Heart right ventricle (tissue), 16 donors: ENCODE measurements around the gene STX16. TPM values are rescaled to one million over a fixed set of nuclear protein-coding genes. Genes with fewer than 3 reads are reported as not detected.

Experiments used
- ATAC-seq, 8 donors: fragments of 200-7000 bp; cut with Tn5 transposase; one replicate each; pipeline ENCODE4 v1.9.1; 2020; ENCODE audit warnings: mild to moderate bottlenecking in 8 of 8, moderate library complexity in 8 of 8, moderate number of reproducible peaks in 1 of 8
- DNase-seq, 2 donors: peaks; one replicate each; pipeline ENCODE4 v3.0.0-alpha.2; 2020
- H3K27ac ChIP-seq, 10 donors: fragments of 200-600 bp; sonication (generic) in 2 of 10; one replicate each; pipeline versions ENCODE4 v1.5.0 to v1.8.0; 2020 to 2022; ENCODE audit warnings: mild to moderate bottlenecking in 3 of 10
- H3K27me3 ChIP-seq, 7 donors: fragments of 200-600 bp; one replicate each; pipeline ENCODE4 v1.8.0; 2021 to 2022; ENCODE audit warnings: mild to moderate bottlenecking in 2 of 7
- H3K36me3 ChIP-seq, 9 donors: fragments of 200-600 bp; sonication (generic) in 1 of 9; one replicate each; pipeline versions ENCODE4 v1.5.0 to v1.8.0; 2020 to 2022; ENCODE audit warnings: mild to moderate bottlenecking in 2 of 9
- H3K4me1 ChIP-seq, 9 donors: fragments of 200-600 bp; sonication (generic) in 1 of 9; one replicate each; pipeline versions ENCODE4 v1.5.0 to v1.8.0; 2020 to 2022; ENCODE audit warnings: mild to moderate bottlenecking in 4 of 9
- H3K4me3 ChIP-seq, 10 donors: fragments of 200-600 bp; sonication (generic) in 2 of 10; one replicate each; pipeline versions ENCODE4 v1.5.0 to v1.8.0; 2020 to 2022; ENCODE audit warnings: mild to moderate bottlenecking in 7 of 10, moderate library complexity in 2 of 10
- H3K9me3 ChIP-seq, 11 donors: fragments of 200-600 bp in 10 of 11; sonication (generic) in 2 of 11; one replicate each; pipeline versions ENCODE4 v1.5.0 to v1.8.0; 2013 to 2022; ENCODE audit warnings: mild to moderate bottlenecking in 2 of 11, control low read depth in 1 of 11, moderate library complexity in 1 of 11
- CTCF ChIP-seq, 9 donors: fragments of 200-600 bp; sonication (generic) in 2 of 9; IDR thresholded peaks; one replicate each; pipeline versions ENCODE4 v1.5.0 to v1.8.0; 2021 to 2022; ENCODE audit warnings: antibody characterized with exemption in 9 of 9, mild to moderate bottlenecking in 5 of 9, moderate library complexity in 1 of 9
- WGBS, 2 donors: extraction: QIAGEN DNeasy Blood & Tissue Kit; methylation state at CpG; one replicate each; pipeline ENCODE4 v1.1.7; 2013; ENCODE audit warnings: inconsistent platforms in 1 of 2; 5-methylcytosine and 5-hydroxymethylcytosine counted together
- intact Hi-C, 10 donors: fragments of 100-400 bp; cut with DNase I; formaldehyde crosslinking; loops; one replicate each; pipeline versions ENCODE4 v1.11.1 to v1.14.2; 2022
- polyA plus RNA-seq, 2 donors: library from polyadenylated mRNA; stranded (reverse); fragments of 200-250 nt; gene quantifications; one replicate each; pipeline ENCODE4 v1.2.3, GENCODE V29; 2013
- total RNA-seq, 10 donors: library from RNA; stranded (reverse); fragmentation: NEBNext Ultra II Directional in 3 of 10; extraction: Animal tissue kit (Norgen Biotek cat#: 25700) in 3 of 10; gene quantifications; one replicate each; pipeline versions ENCODE4 v1.2.1 to v1.2.4, GENCODE V29; 2021 to 2023
- donor health status: Arrhythmogenic right ventricular cardiomyopathy.
- donor health status: ischemic (EF 13 %, LVEDD 7.1; RV severe dilation, severe dysfunction).
- donor health status: healthy with polysubstance abuse.
- donor health status: DM: no; HTN: yes; CAD: no.
- donor health status: DM: no; HTN: no; CAD: no.
- donor health status: ischemic (EF 25% LVEDD 6.9; RV normal size, moderate dysfunction).
- donor health status: ischemic (EF 25% LVEDD 5.7; RV mildly dilated, moderate dysfunction).
- donor health status: healthy.
- donor health status: DM: yes; HTN: yes; CAD: no.
- donor health status: Ischemic cardiomyopathy.
- donor health status: ischemic (EF 35%, LVEDD 5.7; RV mildly dilated, moderate dysfunction).
- donor health status: nonischemic (EF 11% LVEDD 7.7; RV severe dilation, severe dysfunction).
- donor health status: DM: yes; HTN: yes; CAD: no.
- donor health status: PGD.
- donor health status: ischemic (EF 29% LVEDD 5.4; RV normal size, mild dysfunction).
- donor health status: nonischemic (EF 23%, LVEDD 6.1; RV moderate dilation, normal function).

The STX16 gene
- total and polyA plus RNA-seq, 12 donors: 17.1 to 57.6 (median 27.0) TPM

GRCh38 chr20:58712806-58713731 is 62.0 kb downstream of the STX16 start:
- no peak for TF ChIP-seq CTCF (IDR thresholded peaks at IDR 0.05)
- no peaks in the 10 kb centered on the region for H3K27me3 ChIP-seq
- intact Hi-C loops: no loop called here
- peaks cover 0 to 41% (median 0%) of the 10 kb centered on the region in 9 donors for H3K36me3 ChIP-seq
- no peaks in the 10 kb centered on the region for H3K9me3 ChIP-seq
- ATAC-seq (no peak), DNase-seq (no peak)
- no peak overlapping the region for H3K4me3 ChIP-seq
- no peak overlapping the region for H3K27ac ChIP-seq
- 93 to 95% methylated on average over 24 of the region's 24 CpGs for WGBS, 2 donors
- H3K4me1 ChIP-seq: no peaks in the 10 kb centered on the region

GRCh38 chr20:58713801-58714339 is 62.8 kb downstream of the STX16 start:
- no peak for TF ChIP-seq CTCF (IDR thresholded peaks at IDR 0.05)
- intact Hi-C loops: no loop called here
- no peak overlapping the region for H3K27ac ChIP-seq
- no peaks in the 10 kb centered on the region for H3K9me3 ChIP-seq
- no peaks in the 10 kb centered on the region for H3K4me1 ChIP-seq
- H3K36me3 ChIP-seq: peaks cover 0 to 33% (median 0%) of the 10 kb centered on the region in 9 donors
- ATAC-seq (no peak), DNase-seq (no peak)
- WGBS, 2 donors: 94% methylated on average over 24 of the region's 24 CpGs
- H3K27me3 ChIP-seq: no peaks in the 10 kb centered on the region
- no peak overlapping the region for H3K4me3 ChIP-seq

GRCh38 chr20:58714340-58714922 is 63.3 kb downstream of the STX16 start:
- no peaks in the 10 kb centered on the region for H3K27me3 ChIP-seq
- no peak for TF ChIP-seq CTCF (IDR thresholded peaks at IDR 0.05)
- intact Hi-C loops: no loop called here
- no peaks in the 10 kb centered on the region for H3K4me1 ChIP-seq
- no peak overlapping the region for H3K27ac ChIP-seq
- no peak for DNase-seq
- peak in 1 of 8 donors; percentile 7 for ATAC-seq
- H3K4me3 ChIP-seq: no peak overlapping the region
- no peaks in the 10 kb centered on the region for H3K9me3 ChIP-seq
- WGBS, 2 donors: 92 to 95% methylated on average over 16 of the region's 16 CpGs
- peaks cover 0 to 27% (median 0%) of the 10 kb centered on the region in 9 donors for H3K36me3 ChIP-seq

GRCh38 chr20:58714923-58715351 is 63.9 kb downstream of the STX16 start:
- Histone ChIP-seq H3K27me3 (peaks cover 0 to 3% (median 0%) of the 10 kb centered on the region in 7 donors), H3K9me3 (no peaks in the 10 kb centered on the region), H3K4me1 (no peaks in the 10 kb centered on the region), H3K4me3 (no peak overlapping the region), H3K36me3 (peaks cover 0 to 25% (median 0%) of the 10 kb centered on the region in 9 donors), H3K27ac (no peak overlapping the region)
- 90 to 93% methylated on average over 14 of the region's 14 CpGs for WGBS, 2 donors
- TF ChIP-seq CTCF (IDR thresholded peaks at IDR 0.05): no peak
- ATAC-seq (no peak), DNase-seq (no peak)
- intact Hi-C loops: no loop called here
